BE2C (cell line): ENCODE results near the gene TBC1D16.

Experiments
- DNase-seq: peaks from one replicate; pipeline ENCODE4 v3.0.0-alpha.2; 2020
- H3K27me3 ChIP-seq: fragments of 250-450 bp; sonication (Bioruptor Pico); 2 replicates; pipeline ENCODE4 v1.5.1; 2020; ENCODE audit warnings: mild to moderate bottlenecking
- H3K36me3 ChIP-seq: fragments of 250-450 bp; sonication (Bioruptor Pico); 2 replicates; pipeline ENCODE4 v1.5.1; 2020; ENCODE audit warnings: mild to moderate bottlenecking
- H3K4me1 ChIP-seq: fragments of 250-450 bp; sonication (Bioruptor Pico); 2 replicates; pipeline ENCODE4 v1.5.1; 2020
- H3K4me3 ChIP-seq: 2 replicates; pipeline ENCODE4 v1.5.1; 2011; ENCODE audit warnings: low read depth, low read length
- H3K9me3 ChIP-seq: fragments of 250-450 bp; sonication (Bioruptor Pico); 2 replicates; pipeline ENCODE4 v1.5.1; 2020
- TF ChIP-seq, protein P1 (sequence below): IDR thresholded peaks from 2 replicates; pipeline ENCODE4 v1.5.1; 2012; ENCODE audit warnings: mild to moderate bottlenecking, low read depth, low read length

The TBC1D16 gene

DNA sequence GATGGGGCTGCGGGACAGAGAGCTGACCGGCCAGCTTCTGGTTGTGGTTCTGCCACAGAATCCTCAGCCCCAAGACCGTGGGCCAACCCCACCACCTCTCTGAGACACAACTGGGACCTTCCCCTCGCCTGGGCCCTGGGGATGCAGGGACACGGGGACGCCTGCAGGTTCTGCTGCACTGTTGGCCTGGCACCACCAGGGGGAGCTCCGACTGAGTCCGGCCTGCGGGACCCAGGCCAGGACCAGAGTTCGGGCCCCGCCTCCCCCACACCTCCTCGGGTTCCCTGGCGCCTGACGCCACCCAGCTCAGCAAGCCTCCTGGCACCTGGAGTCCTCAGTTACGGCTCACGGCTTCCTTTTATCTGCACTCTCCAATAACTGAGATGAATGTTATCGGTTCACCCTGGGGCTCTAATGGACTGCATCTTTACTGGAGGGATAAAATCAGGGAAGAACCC, 27.3 kb downstream of the TBC1D16 start:
- peak; percentile 87 for DNase-seq
- Histone ChIP-seq H3K27me3 (no peaks in the 10 kb centered on the region), H3K9me3 (no peaks in the 10 kb centered on the region), H3K4me3 (no peak overlapping the region), H3K36me3 (peaks cover 8% of the 10 kb centered on the region), H3K4me1 (no peaks in the 10 kb centered on the region)
- TF ChIP-seq, protein P1, sequence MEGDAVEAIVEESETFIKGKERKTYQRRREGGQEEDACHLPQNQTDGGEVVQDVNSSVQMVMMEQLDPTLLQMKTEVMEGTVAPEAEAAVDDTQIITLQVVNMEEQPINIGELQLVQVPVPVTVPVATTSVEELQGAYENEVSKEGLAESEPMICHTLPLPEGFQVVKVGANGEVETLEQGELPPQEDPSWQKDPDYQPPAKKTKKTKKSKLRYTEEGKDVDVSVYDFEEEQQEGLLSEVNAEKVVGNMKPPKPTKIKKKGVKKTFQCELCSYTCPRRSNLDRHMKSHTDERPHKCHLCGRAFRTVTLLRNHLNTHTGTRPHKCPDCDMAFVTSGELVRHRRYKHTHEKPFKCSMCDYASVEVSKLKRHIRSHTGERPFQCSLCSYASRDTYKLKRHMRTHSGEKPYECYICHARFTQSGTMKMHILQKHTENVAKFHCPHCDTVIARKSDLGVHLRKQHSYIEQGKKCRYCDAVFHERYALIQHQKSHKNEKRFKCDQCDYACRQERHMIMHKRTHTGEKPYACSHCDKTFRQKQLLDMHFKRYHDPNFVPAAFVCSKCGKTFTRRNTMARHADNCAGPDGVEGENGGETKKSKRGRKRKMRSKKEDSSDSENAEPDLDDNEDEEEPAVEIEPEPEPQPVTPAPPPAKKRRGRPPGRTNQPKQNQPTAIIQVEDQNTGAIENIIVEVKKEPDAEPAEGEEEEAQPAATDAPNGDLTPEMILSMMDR, result peak; percentile 87

DNA sequence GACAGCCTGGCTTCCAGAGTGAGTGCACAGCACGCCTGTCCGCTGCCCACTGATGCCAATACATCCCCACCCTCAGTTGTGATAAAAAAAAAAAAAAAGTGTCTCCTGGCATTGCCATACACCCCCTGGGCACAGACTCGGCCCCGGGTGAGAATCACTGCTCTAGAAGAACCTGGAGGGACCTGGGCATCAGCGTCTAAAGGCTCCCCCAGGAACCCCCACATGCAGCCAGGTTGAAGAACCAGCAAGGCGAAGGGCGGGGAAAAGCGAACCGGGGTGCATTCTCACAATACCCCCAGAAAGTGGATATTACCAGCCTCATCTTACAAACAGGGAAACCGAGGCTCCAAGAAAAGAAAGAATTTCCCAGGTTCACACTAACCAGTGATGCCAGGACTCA, 27.7 kb downstream of the TBC1D16 start:
- Histone ChIP-seq H3K4me3 (no peak overlapping the region), H3K36me3 (peaks cover 8% of the 10 kb centered on the region), H3K4me1 (no peaks in the 10 kb centered on the region), H3K27me3 (no peaks in the 10 kb centered on the region), H3K9me3 (no peaks in the 10 kb centered on the region)
- DNase-seq, result no peak
- TF ChIP-seq, protein P1, result no peak

DNA sequence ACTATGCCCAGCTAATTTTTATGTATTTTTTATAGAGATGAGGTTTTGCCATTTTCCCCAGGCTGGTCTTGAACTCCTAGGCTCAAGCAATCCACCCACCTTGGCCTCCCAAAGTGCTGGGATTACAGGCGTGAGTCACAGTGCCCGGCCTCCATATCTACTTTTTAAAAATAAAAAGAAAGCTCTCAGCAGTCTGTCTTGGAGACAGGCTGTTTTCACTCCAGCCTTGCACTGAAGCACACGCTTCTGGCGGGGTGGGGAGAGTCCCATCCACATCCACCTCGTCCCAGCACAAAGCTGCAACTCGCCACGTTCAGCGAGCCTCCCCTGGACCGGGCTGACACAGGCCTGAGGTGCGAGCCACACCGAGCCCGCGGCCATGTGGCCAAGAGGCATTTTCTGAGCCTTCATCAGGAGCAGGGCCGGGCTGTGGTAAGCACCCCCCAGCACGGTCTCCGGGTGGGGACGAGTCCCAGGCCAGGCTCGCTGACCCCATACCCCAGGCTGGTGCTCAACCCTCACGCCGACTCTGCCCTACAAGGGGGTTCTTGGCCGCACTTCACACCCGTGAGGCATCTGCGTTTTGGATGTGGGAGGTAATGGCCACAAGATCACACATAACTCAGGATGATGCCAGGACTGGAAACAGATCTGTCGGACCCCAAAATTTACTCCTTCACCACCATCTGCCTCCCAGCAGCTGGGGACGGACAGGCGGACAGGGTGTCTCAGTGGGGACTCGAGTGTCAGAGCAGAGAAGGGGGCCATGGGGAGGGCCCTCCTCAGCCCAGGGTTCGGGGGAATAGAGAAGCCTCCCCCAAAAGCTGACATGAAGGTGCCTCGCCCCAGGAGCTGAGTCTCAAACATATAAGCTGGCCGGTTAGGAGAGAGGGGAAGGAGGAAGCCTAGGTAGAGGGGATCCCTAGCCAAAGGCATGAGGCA, 28.6 kb downstream of the TBC1D16 start:
- Histone ChIP-seq H3K4me1 (no peaks in the 10 kb centered on the region), H3K36me3 (peaks cover 8% of the 10 kb centered on the region), H3K9me3 (no peaks in the 10 kb centered on the region), H3K27me3 (no peaks in the 10 kb centered on the region), H3K4me3 (no peak overlapping the region)
- TF ChIP-seq, protein P1, result no peak
- DNase-seq, result no peak

DNA sequence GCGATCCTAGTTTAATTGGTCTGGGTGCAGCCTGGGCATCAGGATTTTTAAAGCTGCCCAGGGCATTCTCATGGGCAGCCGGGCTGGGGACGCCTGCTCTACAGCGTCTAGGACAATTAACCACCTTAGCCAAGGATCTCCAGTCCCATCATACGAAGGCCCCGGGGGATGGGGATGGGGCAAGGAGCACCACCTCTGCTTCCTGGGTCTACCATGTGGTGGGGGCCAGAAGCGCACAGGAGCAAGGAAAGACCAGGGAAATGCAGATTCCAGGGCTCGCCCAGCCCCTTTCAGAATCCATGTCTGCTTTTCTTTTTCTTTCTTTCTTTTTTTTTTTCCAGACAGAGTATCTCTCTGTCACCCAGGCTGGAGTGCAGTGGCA, 29.3 kb downstream of the TBC1D16 start:
- no peak for DNase-seq
- Histone ChIP-seq H3K27me3 (no peaks in the 10 kb centered on the region), H3K4me3 (no peak overlapping the region; the same call in 1 of the 2 replicates), H3K36me3 (peaks cover 8% of the 10 kb centered on the region), H3K9me3 (no peaks in the 10 kb centered on the region), H3K4me1 (no peaks in the 10 kb centered on the region)
- TF ChIP-seq, protein P1, result no peak

DNA sequence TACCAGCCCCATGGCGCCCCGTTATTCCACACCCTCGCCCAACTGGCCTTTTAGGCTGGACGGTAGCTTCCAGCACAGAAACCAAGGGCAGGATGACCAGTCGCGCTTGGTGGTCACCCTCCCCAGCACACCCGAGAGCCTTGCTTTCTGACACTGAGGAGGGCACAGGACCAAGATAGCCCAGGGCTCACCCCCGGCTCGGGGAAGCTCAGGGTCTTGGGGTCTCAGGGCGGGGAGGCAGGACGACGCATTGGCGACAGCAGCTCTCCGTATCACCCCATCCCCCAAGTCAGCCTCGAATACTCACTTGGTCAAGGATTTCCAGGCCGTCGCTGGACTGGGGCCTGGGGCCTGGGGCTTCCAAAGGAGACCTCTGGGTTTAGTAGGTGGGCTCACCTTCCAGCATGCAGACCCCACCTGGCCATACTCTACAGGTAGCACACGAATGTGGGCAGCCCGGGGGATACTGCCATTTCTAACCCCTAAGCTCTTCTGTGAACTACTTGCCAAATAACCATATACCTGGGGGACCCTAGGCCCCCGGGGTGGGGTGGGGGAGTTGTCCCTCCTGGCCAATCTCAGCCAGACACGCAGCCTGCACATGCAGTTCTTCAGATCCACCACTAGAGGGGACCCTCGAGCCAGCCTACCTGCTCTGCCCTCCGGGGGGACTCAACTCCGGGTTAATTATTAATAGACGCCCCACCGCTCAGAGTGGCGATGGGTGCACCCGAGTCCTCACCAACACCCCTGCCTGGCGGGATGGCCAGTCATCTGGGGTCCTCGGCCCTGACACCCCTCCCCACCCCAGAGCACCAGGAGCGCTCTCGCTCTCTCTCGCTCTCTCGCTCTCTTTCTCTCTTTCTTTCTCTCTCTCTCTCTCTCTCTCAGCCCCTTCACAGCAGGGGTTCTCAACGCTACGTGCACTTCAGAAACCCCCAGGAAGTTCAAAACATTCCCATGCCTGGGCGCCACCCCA, 30.0 kb downstream of the TBC1D16 start:
- peaks cover 8% of the 10 kb centered on the region for H3K36me3 ChIP-seq
- H3K9me3 ChIP-seq, result no peaks in the 10 kb centered on the region
- H3K4me1 ChIP-seq, result no peaks in the 10 kb centered on the region
- no peak overlapping the region; the same call in 1 of the 2 replicates for H3K4me3 ChIP-seq
- H3K27me3 ChIP-seq, result no peaks in the 10 kb centered on the region
- TF ChIP-seq, protein P1, result peak; percentile 97
- DNase-seq, result peak; percentile 63
